Hepatocyte (in vitro differentiated cells): ENCODE results near the gene GPR55.

ENCODE experiments used
- CTCF ChIP-seq: fragments of 200-600 bp; sonication (generic); IDR thresholded peaks from 2 replicates; pipeline ENCODE4 v1.5.1; 2016; ENCODE audit warnings: antibody characterized with exemption, mild to moderate bottlenecking; ENCODE audit not compliant: poor library complexity
- EZH2 ChIP-seq: fragments of 200-600 bp; sonication (generic); IDR thresholded peaks from 2 replicates; pipeline ENCODE4 v1.6.1; 2016; ENCODE audit warnings: antibody characterized with exemption, mild to moderate bottlenecking, borderline replicate concordance
- EZH2phosphoT487 ChIP-seq: fragments of 200-600 bp; sonication (generic); IDR thresholded peaks from one replicate; pipeline ENCODE4 v1.6.1; 2018; ENCODE audit warnings: antibody characterized with exemption, mild to moderate bottlenecking, low read depth, moderate library complexity; ENCODE audit not compliant: unreplicated experiment, severe bottlenecking

- no peak for TF ChIP-seq CTCF
- TF ChIP-seq EZH2, result no peak
- no peak for TF ChIP-seq EZH2phosphoT487
Observed at GRCh38 chr2:230950874-230951339, 25.9 kb upstream of the GPR55 start.
